NT2/D1 (cell line): ENCODE data around the gene ALG12.

Source experiments
- SUZ12 ChIP-seq: IDR thresholded peaks from 2 replicates; pipeline ENCODE4 v1.6.1; 2011; ENCODE audit not compliant: insufficient read length, insufficient read depth; ENCODE audit errors: extremely low read depth
- YY1 ChIP-seq: IDR thresholded peaks from 2 replicates; pipeline ENCODE4 v1.6.1; 2011; ENCODE audit not compliant: insufficient read length, insufficient read depth
- ZNF274 ChIP-seq: IDR thresholded peaks from 2 replicates; pipeline ENCODE4 v1.6.1; 2011; ENCODE audit warnings: mild to moderate bottlenecking, low read depth, low read length

- TF ChIP-seq YY1 (no peak), ZNF274 (no peak), SUZ12 (no peak)
Measured at GRCh38 chr22:49862496-49862776, 55.8 kb downstream of the ALG12 start.
